GM23338 (cell line): Measurements from ENCODE around the gene APOL4. TPM values are rescaled to one million over a fixed set of nuclear protein-coding genes. Genes with fewer than 3 reads are reported as not detected.
"Not testable (repeated sequence)": the region's sequence is repeated elsewhere in the genome, so short reads cannot be mapped to it uniquely, and the experiment has no call there.

ENCODE experiments used
- ATAC-seq: fragments of 200-7000 bp; cut with Tn5 transposase; 3 replicates; pipeline ENCODE4 v1.9.1; 2020
- DNase-seq: peaks from one replicate; pipeline ENCODE4 v3.0.0-alpha.2; 2015; ENCODE audit warnings: low spot score
- H2AFZ ChIP-seq: fragments of 200-600 bp; sonication (generic); 2 replicates; pipeline ENCODE4 v1.8.0; 2016; ENCODE audit warnings: antibody characterized with exemption, mild to moderate bottlenecking, moderate library complexity
- H3F3A ChIP-seq: fragments of 200-600 bp; sonication (generic); replicated peaks from 2 replicates; pipeline ENCODE4 v1.8.0; 2017; ENCODE audit warnings: antibody characterized with exemption, mixed run types, low read depth
- H3K27ac ChIP-seq: fragments of 200-600 bp; sonication (generic); 2 replicates; pipeline ENCODE4 v1.6.1; 2016; ENCODE audit warnings: low read depth
- H3K27me3 ChIP-seq: fragments of 200-600 bp; sonication (generic); 2 replicates; pipeline ENCODE4 v1.8.0; 2016; ENCODE audit warnings: mild to moderate bottlenecking, mixed run types, moderate library complexity; ENCODE audit not compliant: insufficient read depth
- H3K36me3 ChIP-seq: fragments of 200-600 bp; sonication (generic); 2 replicates; pipeline ENCODE4 v1.8.0; 2016; ENCODE audit warnings: mild to moderate bottlenecking; ENCODE audit not compliant: insufficient read depth
- H3K4me1 ChIP-seq: fragments of 200-600 bp; sonication (generic); 2 replicates; pipeline ENCODE4 v1.8.0; 2016; ENCODE audit warnings: mild to moderate bottlenecking, moderate library complexity; ENCODE audit not compliant: insufficient read depth
- H3K4me2 ChIP-seq: fragments of 200-600 bp; sonication (generic); 2 replicates; pipeline ENCODE4 v1.7.1; 2017; ENCODE audit warnings: mixed run types
- H3K4me3 ChIP-seq: fragments of 200-600 bp; sonication (generic); 2 replicates; pipeline ENCODE4 v1.6.1; 2016; ENCODE audit warnings: mixed run types
- H3K79me2 ChIP-seq: fragments of 200-600 bp; sonication (generic); replicated peaks from 2 replicates; pipeline ENCODE4 v1.8.0; 2017; ENCODE audit warnings: mild to moderate bottlenecking; ENCODE audit not compliant: insufficient read depth
- H3K9me2 ChIP-seq: fragments of 200-600 bp; sonication (generic); 2 replicates; pipeline ENCODE4 v1.8.0; 2017; ENCODE audit not compliant: insufficient read depth
- H4K20me1 ChIP-seq: fragments of 200-600 bp; sonication (generic); replicated peaks from 2 replicates; pipeline ENCODE4 v1.8.0; 2017; ENCODE audit warnings: mild to moderate bottlenecking; ENCODE audit not compliant: insufficient read depth
- H3K27ac Mint-ChIP-seq: 2 replicates; pipeline ENCODE4 v1.8.0; 2020; ENCODE audit warnings: inconsistent platforms, mild to moderate bottlenecking, moderate library complexity, mixed read lengths
- H3K27me3 Mint-ChIP-seq: 3 replicates; pipeline ENCODE4 v1.8.0; 2022; ENCODE audit warnings: low read depth, mild to moderate bottlenecking, moderate library complexity, mixed read lengths, inconsistent platforms; ENCODE audit not compliant: insufficient read depth, poor library complexity
- H3K36me3 Mint-ChIP-seq: 3 replicates; pipeline ENCODE4 v1.8.0; 2021; ENCODE audit warnings: low read depth, mild to moderate bottlenecking, inconsistent platforms, moderate library complexity, mixed read lengths
- H3K4me1 Mint-ChIP-seq: 3 replicates; pipeline ENCODE4 v1.8.0; 2020; ENCODE audit warnings: mild to moderate bottlenecking, inconsistent platforms, mixed read lengths
- H3K4me3 Mint-ChIP-seq: 3 replicates; pipeline ENCODE4 v1.8.0; 2021; ENCODE audit warnings: moderate library complexity, mild to moderate bottlenecking, inconsistent platforms, mixed read lengths
- H3K9me3 Mint-ChIP-seq: 3 replicates; pipeline ENCODE4 v1.8.0; 2020; ENCODE audit warnings: moderate library complexity, mild to moderate bottlenecking, inconsistent platforms, mixed read lengths
- EZH2 ChIP-seq: fragments of 200-600 bp; sonication (generic); IDR thresholded peaks from one replicate; pipeline ENCODE4 v1.8.0; 2017; ENCODE audit warnings: antibody characterized with exemption, mild to moderate bottlenecking, low read depth; ENCODE audit not compliant: unreplicated experiment
- EZH2phosphoT487 ChIP-seq: fragments of 200-600 bp; sonication (generic); IDR thresholded peaks from one replicate; pipeline ENCODE4 v1.8.1; 2018; ENCODE audit warnings: antibody characterized with exemption; ENCODE audit not compliant: unreplicated experiment
- JUNB ChIP-seq: IDR thresholded peaks from one replicate; pipeline ENCODE4 v1.6.1; 2016; ENCODE audit warnings: antibody characterized with exemption; ENCODE audit not compliant: unreplicated experiment
- NANOG ChIP-seq: IDR thresholded peaks from 2 replicates; pipeline ENCODE4 v1.6.1; 2016; ENCODE audit warnings: antibody characterized with exemption, borderline replicate concordance
- POLR2AphosphoS5 ChIP-seq: IDR thresholded peaks from 2 replicates; pipeline ENCODE4 v1.6.1; 2016; ENCODE audit warnings: antibody characterized with exemption, low read depth
- REST ChIP-seq: IDR thresholded peaks from one replicate; pipeline ENCODE4 v1.6.1; 2018; ENCODE audit warnings: antibody characterized with exemption; ENCODE audit not compliant: unreplicated experiment
- ZNF114 ChIP-seq: fragments of 250-450 bp; sonication (Bioruptor Pico); IDR thresholded peaks from 2 replicates; pipeline ENCODE4 v1.5.0; 2020; ENCODE audit warnings: mild to moderate bottlenecking, moderate library complexity
- ZNF331 ChIP-seq: fragments of 250-450 bp; sonication (Bioruptor Pico); IDR thresholded peaks from 2 replicates; pipeline ENCODE4 v1.5.0; 2020; ENCODE audit warnings: low read depth, mild to moderate bottlenecking, moderate library complexity
- ZNF462 ChIP-seq: fragments of 250-450 bp; sonication (Bioruptor Pico); IDR thresholded peaks from 2 replicates; pipeline ENCODE4 v1.5.0; 2020; ENCODE audit warnings: mild to moderate bottlenecking, moderate library complexity
- polyA plus RNA-seq: library from polyadenylated mRNA; unstranded; fragments of >200 nt; fragmentation: Nextera tagmentation; extraction: Ambion mirVana; gene quantifications from 2 replicates; pipeline ENCODE4 v1.2.1, GENCODE V29; 2016
- total RNA-seq: library from RNA; depleted of rRNA; stranded (reverse); fragments of >200 nt; shearing (Covaris generic); gene quantifications from 2 replicates; pipeline ENCODE4 v1.2.3, GENCODE V29; 2014
- TF ChIP-seq, protein P1 (sequence below): IDR thresholded peaks from 2 replicates; pipeline ENCODE4 v1.6.1; 2016; ENCODE audit warnings: antibody characterized with exemption

APOL4 gene
- total and polyA plus RNA-seq, 2 experiments from 2014 or later: not detected

- not testable (repeated sequence) for H3K36me3 ChIP-seq, H2AFZ ChIP-seq, H3K27me3 ChIP-seq, H4K20me1 ChIP-seq, H3K4me3 Mint-ChIP-seq, ATAC-seq, H3K27ac ChIP-seq, H3K36me3 Mint-ChIP-seq, H3K79me2 ChIP-seq, H3F3A ChIP-seq, H3K4me3 ChIP-seq, H3K27ac Mint-ChIP-seq, H3K4me2 ChIP-seq, DNase-seq, H3K9me3 Mint-ChIP-seq, H3K9me2 ChIP-seq
- peaks cover 16% of the 10 kb centered on the region for H3K27me3 Mint-ChIP-seq
- peaks cover 17% of the 10 kb centered on the region; the same call in 1 of the 2 replicates for H3K4me1 ChIP-seq
- peaks cover 16% of the 10 kb centered on the region for H3K4me1 Mint-ChIP-seq
Observed at GRCh38 chr22:36152821-36153220, 48.8 kb downstream of the APOL4 start.

- H3K4me3 Mint-ChIP-seq: no peak overlapping the region
- no peaks in the 10 kb centered on the region for H3K36me3 ChIP-seq
- H3K9me3 Mint-ChIP-seq: peaks cover 6% of the 10 kb centered on the region; the same call in 2 of the 3 replicates
- no peaks in the 10 kb centered on the region for H3F3A ChIP-seq
- H3K27ac Mint-ChIP-seq: no peak overlapping the region
- H3K4me1 Mint-ChIP-seq: peaks cover 11% of the 10 kb centered on the region
- no peaks in the 10 kb centered on the region for H3K79me2 ChIP-seq
- no peaks in the 10 kb centered on the region for H4K20me1 ChIP-seq
- H3K27me3 ChIP-seq: no peaks in the 10 kb centered on the region
- H3K4me1 ChIP-seq: peaks cover 12% of the 10 kb centered on the region; the same call in 1 of the 2 replicates
- H2AFZ ChIP-seq: no peak overlapping the region
- no peaks in the 10 kb centered on the region for H3K9me2 ChIP-seq
- ATAC-seq (no peak), DNase-seq (no peak)
- H3K27ac ChIP-seq: no peak overlapping the region
- H3K27me3 Mint-ChIP-seq: peaks cover 13% of the 10 kb centered on the region
- no peak overlapping the region for H3K4me3 ChIP-seq
- H3K36me3 Mint-ChIP-seq: no peaks in the 10 kb centered on the region
- no peak overlapping the region for H3K4me2 ChIP-seq
- TF ChIP-seq ZNF114 (CRISPR knock-in tag) (no peak), EZH2phosphoT487 (no peak), ZNF462 (CRISPR knock-in tag) (no peak), POLR2AphosphoS5 (no peak), JUNB (no peak), NANOG (no peak), REST (no peak), ZNF331 (CRISPR knock-in tag) (no peak), EZH2 (no peak)
- TF ChIP-seq, protein P1, sequence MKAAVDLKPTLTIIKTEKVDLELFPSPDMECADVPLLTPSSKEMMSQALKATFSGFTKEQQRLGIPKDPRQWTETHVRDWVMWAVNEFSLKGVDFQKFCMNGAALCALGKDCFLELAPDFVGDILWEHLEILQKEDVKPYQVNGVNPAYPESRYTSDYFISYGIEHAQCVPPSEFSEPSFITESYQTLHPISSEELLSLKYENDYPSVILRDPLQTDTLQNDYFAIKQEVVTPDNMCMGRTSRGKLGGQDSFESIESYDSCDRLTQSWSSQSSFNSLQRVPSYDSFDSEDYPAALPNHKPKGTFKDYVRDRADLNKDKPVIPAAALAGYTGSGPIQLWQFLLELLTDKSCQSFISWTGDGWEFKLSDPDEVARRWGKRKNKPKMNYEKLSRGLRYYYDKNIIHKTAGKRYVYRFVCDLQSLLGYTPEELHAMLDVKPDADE: no peak
Observed at GRCh38 chr22:36152088-36152487, 49.5 kb downstream of the APOL4 start.
